ENCODE measurements around the gene ZBED5. TPM values are rescaled to one million over a fixed set of nuclear protein-coding genes. Genes with fewer than 3 reads are reported as not detected.

ZBED5 gene
- total and polyA plus RNA-seq, 11 donors = 22.5 to 49.1 (median 37.8) TPM

DNA sequence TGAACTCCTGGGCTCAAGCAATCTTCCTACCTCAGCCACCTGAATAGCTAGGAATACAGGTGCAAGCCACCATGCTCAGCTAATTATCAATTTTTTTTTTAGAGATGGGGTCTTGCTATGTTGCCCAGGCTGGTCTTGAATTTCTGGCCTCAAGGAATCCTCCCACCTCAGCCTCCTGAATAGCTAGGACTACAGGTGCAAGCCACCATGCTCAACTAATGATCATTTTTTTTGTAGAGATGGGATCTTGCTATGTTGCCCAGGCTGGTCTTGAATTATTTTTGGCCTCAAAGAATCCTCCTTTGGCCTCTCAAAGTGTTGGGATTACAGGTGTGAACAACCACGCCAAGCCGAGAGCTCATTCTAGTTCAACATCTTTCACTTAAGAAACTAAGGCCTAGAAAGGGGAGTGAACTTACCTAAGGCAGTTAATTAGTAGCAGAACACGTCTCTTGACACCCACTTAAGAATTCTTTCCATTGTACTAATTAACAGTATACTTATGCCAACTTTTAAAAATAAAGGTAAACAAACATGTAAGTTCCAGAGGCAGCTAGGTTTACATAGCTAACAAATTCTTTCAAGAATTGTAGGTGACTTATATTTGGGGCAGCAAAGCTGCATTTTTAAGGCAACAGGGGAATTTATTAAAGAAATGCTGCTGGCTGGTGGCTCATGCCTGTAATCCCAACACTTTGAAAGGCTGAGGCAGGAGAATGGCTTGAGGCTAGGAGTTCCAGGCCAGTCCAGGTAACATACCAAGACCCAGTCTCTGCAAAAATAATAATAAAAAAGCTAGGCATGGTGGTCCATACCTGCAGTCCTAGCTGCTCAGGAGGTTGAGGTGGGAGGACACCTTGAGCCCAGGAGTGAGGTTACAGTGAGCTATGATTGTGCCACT, 9.6 kb downstream of the ZBED5 start:
- H3K4me1 ChIP-seq = peaks cover 0 to 29% (median 6%) of the 10 kb centered on the region in 12 donors
- H3K27me3 ChIP-seq = no peaks in the 10 kb centered on the region
- no peaks in the 10 kb centered on the region for H3K9me3 ChIP-seq
- TF ChIP-seq POLR2A (IDR thresholded peaks at IDR 0.05) = no peak
- TF ChIP-seq, protein P1, sequence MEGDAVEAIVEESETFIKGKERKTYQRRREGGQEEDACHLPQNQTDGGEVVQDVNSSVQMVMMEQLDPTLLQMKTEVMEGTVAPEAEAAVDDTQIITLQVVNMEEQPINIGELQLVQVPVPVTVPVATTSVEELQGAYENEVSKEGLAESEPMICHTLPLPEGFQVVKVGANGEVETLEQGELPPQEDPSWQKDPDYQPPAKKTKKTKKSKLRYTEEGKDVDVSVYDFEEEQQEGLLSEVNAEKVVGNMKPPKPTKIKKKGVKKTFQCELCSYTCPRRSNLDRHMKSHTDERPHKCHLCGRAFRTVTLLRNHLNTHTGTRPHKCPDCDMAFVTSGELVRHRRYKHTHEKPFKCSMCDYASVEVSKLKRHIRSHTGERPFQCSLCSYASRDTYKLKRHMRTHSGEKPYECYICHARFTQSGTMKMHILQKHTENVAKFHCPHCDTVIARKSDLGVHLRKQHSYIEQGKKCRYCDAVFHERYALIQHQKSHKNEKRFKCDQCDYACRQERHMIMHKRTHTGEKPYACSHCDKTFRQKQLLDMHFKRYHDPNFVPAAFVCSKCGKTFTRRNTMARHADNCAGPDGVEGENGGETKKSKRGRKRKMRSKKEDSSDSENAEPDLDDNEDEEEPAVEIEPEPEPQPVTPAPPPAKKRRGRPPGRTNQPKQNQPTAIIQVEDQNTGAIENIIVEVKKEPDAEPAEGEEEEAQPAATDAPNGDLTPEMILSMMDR (IDR thresholded peaks at IDR 0.05) = no peak
- peak in 2 of 4 donors; percentile 19 to 21 for ATAC-seq
- peak overlapping the region in 6 of 12 donors; percentile 1 to 47 (median 22) for H3K27ac ChIP-seq
- WGBS, 4 donors = 77 to 88% (median 80%) methylated on average over 3 of the region's 3 CpGs
- no peak for DNase-seq
- peaks cover 0 to 27% (median 21%) of the 10 kb centered on the region in 9 donors for H3K36me3 ChIP-seq
- intact Hi-C loops (cut with DNase I) = no loop called here
- H3K4me3 ChIP-seq = no peak overlapping the region

DNA sequence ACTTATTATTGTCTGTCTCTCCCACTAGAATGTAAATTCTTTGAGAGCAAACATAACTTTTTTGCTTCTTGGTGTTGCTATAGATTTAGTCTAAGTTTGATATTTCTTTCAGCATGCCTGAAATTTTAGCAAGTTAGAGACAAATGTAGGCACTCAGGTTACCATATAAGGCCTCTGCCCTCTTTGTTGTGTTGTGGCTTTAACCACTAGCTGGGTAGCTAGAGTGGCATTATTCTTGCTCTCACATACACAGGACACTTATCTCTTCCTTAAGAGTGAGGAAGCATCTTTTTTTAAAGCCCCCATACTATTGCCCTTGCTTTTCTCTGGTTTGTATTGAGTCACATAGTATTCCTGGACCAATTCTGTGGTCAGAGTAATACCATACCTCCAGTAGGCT, 11.2 kb downstream of the ZBED5 start:
- no peak for ATAC-seq
- H3K27ac ChIP-seq = no peak overlapping the region

DNA sequence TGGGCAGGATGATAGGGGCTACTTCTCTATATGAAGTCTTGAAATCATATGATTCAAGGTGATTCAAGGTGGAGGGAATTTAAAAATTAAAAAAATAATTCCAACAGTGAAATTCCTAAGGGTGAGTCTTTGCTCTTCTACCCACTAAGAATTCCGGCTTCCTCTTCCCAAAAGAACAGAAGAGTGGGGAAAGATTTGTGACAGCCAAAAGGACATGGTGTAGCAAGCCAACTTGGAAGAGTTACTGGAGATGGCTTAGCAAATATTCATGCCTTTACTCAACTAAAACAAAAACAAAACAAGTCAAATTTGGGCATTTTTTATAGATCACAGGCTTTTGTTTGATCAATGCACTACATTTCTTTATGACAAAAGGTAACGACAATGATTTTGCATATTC, 12.3 kb downstream of the ZBED5 start:
- Histone ChIP-seq H3K4me1 (peaks cover 0 to 24% (median 6%) of the 10 kb centered on the region in 12 donors), H3K36me3 (peaks cover 0 to 7% (median 0%) of the 10 kb centered on the region in 9 donors), H3K9me3 (no peaks in the 10 kb centered on the region), H3K27ac (peak overlapping the region in 4 of 12 donors; percentile 0 to 44 (median 32)), H3K27me3 (no peaks in the 10 kb centered on the region), H3K4me3 (no peak overlapping the region)
- DNase-seq = no peak
- TF ChIP-seq, protein P1 (IDR thresholded peaks at IDR 0.05) = no peak
- TF ChIP-seq POLR2A (IDR thresholded peaks at IDR 0.05) = no peak
- intact Hi-C loops (cut with DNase I) = no loop called here
- WGBS, 4 donors = 81 to 86% (median 85%) methylated on average over 2 of the region's 2 CpGs
- ATAC-seq = no peak

More for the DNA sequence above, 11.2 kb downstream of the ZBED5 start:
- H3K4me3 ChIP-seq = no peak overlapping the region
- intact Hi-C loops (cut with DNase I) = no loop called here
- peaks cover 0 to 26% (median 6%) of the 10 kb centered on the region in 12 donors for H3K4me1 ChIP-seq
- no peaks in the 10 kb centered on the region for H3K27me3 ChIP-seq
- DNase-seq = no peak
- H3K36me3 ChIP-seq = peaks cover 0 to 13% (median 6%) of the 10 kb centered on the region in 9 donors
- TF ChIP-seq, protein P1 (IDR thresholded peaks at IDR 0.05) = no peak
- no peak for TF ChIP-seq POLR2A (IDR thresholded peaks at IDR 0.05)
- H3K9me3 ChIP-seq = no peaks in the 10 kb centered on the region

DNA sequence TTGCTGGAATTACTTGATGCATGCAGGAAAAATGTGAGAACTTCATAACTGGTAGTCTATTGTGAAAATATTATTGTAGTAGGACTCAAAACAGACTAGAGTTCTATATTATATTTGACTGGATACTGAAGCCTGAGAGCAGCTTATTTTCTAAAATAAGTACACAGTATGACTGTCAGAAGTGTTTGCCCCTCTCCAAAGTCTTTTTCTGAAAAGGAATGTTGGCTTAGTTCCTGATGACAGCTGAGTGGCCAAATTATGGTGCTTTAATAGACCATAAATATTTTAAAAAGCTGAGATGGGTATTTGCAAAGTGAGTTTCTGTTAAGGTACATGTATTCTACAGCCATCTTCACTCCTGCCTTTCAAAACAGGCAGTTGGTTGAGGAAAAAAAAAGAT, 13.1 kb downstream of the ZBED5 start:
- no peak overlapping the region for H3K4me3 ChIP-seq
- TF ChIP-seq POLR2A (IDR thresholded peaks at IDR 0.05) = no peak
- TF ChIP-seq, protein P1 (IDR thresholded peaks at IDR 0.05) = no peak
- intact Hi-C loops (cut with DNase I) = no loop called here
- DNase-seq (no peak), ATAC-seq (peak in 1 of 4 donors; percentile 29)
- H3K27ac ChIP-seq = peak overlapping the region in 7 of 12 donors; percentile 1 to 55 (median 36)
- no peaks in the 10 kb centered on the region for H3K9me3 ChIP-seq
- no peaks in the 10 kb centered on the region for H3K27me3 ChIP-seq
- H3K4me1 ChIP-seq = peaks cover 0 to 24% (median 6%) of the 10 kb centered on the region in 12 donors
- H3K36me3 ChIP-seq = peaks cover 0 to 3% (median 0%) of the 10 kb centered on the region in 9 donors

Measured in heart left ventricle (tissue), 16 donors.